ENCODE data around the gene RPS6KA6.

The RPS6KA6 gene

DNA sequence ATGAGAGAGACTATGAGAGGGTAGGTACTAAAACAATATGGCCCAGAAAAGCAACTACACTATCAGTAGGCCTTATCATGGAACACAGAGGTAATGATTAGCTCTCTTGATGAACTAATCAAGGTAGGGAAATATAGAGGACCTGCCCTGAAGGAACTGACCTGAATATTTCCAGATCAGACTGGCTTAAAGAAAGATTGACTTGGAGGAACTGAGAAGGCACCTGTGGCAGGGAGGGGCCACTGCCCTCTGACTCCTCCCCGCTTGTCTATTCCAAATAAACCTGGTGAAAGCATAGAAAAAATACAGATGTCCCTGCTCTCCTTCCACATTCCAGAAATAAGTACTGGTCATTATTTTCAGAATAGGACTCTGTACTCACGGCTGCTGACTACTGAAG, 5.5 kb downstream of the RPS6KA6 start:
- Mint-ChIP-seq H3K4me1 (no peaks in the 10 kb centered on the region), H3K27ac (no peak overlapping the region), H3K4me3 (no peak overlapping the region), H3K9me3 (peaks cover 10% of the 10 kb centered on the region), H3K36me3 (no peaks in the 10 kb centered on the region)
- no peak for DNase-seq (ENCODE audit: low spot score in 2 of 2)
- no peak for ATAC-seq

DNA sequence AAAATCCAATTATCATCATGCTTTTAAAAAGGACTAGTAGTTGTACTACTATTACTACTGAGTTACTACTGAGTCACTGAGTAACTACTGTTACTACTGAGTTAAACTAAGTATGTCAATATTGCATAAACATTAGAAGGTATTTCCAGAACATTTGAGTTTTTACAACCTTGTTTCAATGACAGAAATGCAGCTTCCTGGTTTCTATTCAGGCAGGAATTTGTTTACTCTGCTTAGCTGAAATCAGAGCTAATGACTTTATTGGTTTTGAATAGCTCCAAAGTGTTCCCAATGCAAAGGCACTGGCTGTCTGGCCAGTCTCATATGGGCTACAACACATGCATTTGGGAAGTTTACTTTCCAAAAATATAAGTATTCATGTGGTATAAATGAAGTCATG, 12.0 kb downstream of the RPS6KA6 start:
- H3K27ac Mint-ChIP-seq = no peak overlapping the region
- DNase-seq (ENCODE audit: low spot score in 2 of 2) = no peak
- no peaks in the 10 kb centered on the region for H3K36me3 Mint-ChIP-seq
- H3K4me1 Mint-ChIP-seq = no peaks in the 10 kb centered on the region
- H3K4me3 Mint-ChIP-seq = no peak overlapping the region
- ATAC-seq = no peak
- H3K9me3 Mint-ChIP-seq = no peaks in the 10 kb centered on the region

DNA sequence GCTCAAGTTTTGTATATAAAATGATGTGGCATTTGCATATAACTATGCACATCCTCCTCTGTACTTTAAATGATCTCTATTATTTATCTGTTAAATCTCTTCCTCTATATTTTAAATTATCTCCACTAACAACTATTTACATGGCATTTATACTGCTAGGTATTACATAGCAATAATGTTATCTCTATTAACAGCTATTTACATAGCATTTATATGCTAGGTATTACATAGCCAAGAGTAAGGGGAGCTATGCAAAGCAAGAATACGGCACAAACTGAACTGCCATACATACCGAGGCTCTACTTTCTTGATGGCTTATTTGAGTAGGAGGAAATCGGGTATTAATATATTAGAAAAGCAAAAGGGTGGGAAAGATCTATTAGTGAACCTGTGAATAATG, 12.7 kb downstream of the RPS6KA6 start:
- DNase-seq (ENCODE audit: low spot score in 2 of 2) (no peak), ATAC-seq (no peak)
- Mint-ChIP-seq H3K27ac (no peak overlapping the region), H3K4me1 (no peaks in the 10 kb centered on the region), H3K36me3 (no peaks in the 10 kb centered on the region), H3K4me3 (no peak overlapping the region), H3K9me3 (no peaks in the 10 kb centered on the region)

DNA sequence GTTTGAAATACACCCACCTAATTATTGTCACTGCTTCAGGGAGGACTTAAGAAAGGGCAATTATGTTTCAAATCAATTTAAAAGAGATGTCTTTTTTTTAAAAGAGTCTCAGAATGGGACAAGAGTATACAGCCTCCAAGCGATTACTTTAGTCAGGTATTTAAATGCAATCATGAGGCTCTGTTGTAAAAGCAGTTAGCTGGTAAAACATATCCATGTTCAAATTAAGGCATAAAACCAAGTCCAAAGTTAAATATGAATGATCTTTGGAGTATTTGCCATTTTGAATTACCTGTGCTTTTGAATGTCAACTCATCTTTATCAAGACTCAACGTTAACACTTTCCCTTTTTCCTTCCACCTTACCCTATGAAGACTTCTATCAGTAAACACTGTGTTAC, 13.7 kb downstream of the RPS6KA6 start:
- ATAC-seq (no peak), DNase-seq (ENCODE audit: low spot score in 2 of 2) (no peak)
- H3K36me3 Mint-ChIP-seq = no peaks in the 10 kb centered on the region
- no peaks in the 10 kb centered on the region for H3K9me3 Mint-ChIP-seq
- H3K27ac Mint-ChIP-seq = no peak overlapping the region
- no peaks in the 10 kb centered on the region for H3K4me1 Mint-ChIP-seq
- no peak overlapping the region for H3K4me3 Mint-ChIP-seq

DNA sequence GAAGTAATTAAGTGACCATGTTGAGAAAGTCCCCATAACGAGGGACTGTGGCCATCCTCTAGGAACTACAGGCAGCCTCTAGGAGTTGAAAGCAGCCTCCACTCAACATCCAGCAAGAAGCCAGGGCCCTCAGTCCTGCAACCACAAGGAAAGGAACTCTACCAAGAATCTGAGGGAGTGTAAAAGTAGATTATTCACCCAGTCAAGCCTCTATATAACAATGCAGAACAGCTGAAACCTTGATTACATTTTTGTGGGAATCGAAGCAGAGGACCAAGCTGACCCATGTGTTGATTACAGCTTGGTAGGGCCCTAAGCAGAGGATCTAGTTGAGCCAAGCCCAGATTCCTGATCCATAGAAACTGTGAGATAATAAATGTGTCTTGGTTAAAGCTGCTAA, 17.1 kb downstream of the RPS6KA6 start:
- DNase-seq (ENCODE audit: low spot score in 2 of 2) = no peak
- Mint-ChIP-seq H3K4me1 (no peaks in the 10 kb centered on the region), H3K9me3 (peaks cover 8% of the 10 kb centered on the region), H3K36me3 (no peaks in the 10 kb centered on the region), H3K4me3 (no peak overlapping the region), H3K27ac (no peak overlapping the region)
- ATAC-seq = no peak

DNA sequence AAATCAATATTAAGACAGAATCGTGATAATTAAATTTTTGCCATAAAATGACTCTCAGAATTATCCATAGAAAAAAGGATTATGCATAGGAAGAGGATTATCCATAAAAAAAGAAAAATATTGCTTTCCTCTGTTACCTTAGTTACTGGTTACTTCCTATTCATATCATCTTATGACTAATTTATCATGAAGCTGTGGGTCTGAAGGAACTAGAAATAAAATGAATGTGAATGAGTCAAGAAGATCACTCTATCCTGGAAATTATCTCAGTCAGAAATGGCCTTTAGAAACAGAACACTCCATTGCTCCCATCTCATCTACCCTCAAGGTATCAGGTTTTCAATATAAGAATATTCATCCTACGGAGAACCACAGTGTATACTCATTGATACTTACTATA, 19.4 kb downstream of the RPS6KA6 start:
- no peak for DNase-seq (ENCODE audit: low spot score in 2 of 2)
- ATAC-seq = no peak
- Mint-ChIP-seq H3K4me3 (no peak overlapping the region), H3K4me1 (no peaks in the 10 kb centered on the region), H3K9me3 (peaks cover 8% of the 10 kb centered on the region), H3K27ac (no peak overlapping the region), H3K36me3 (no peaks in the 10 kb centered on the region)

DNA sequence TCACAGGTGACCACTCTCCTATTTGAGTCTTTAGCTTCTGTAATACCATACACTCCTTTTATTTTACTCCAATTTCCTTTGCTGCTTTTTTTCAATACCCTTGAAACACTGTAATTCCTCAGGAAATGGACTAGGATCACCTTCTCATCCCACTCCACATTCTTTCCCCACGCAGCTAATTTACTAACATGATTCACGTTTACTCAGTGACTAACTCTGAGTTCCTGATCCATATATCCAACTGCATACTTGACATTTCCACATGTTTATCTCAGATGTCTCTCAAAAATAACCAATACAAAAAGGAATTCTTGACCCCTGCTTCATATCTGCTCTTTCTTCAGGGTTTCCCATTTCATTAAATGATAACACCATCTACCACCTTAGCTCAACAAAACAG, 19.9 kb downstream of the RPS6KA6 start:
- no peak overlapping the region for H3K27ac Mint-ChIP-seq
- H3K36me3 Mint-ChIP-seq = no peaks in the 10 kb centered on the region
- DNase-seq (ENCODE audit: low spot score in 2 of 2) (no peak), ATAC-seq (no peak)
- H3K4me3 Mint-ChIP-seq = no peak overlapping the region
- peaks cover 8% of the 10 kb centered on the region for H3K9me3 Mint-ChIP-seq
- H3K4me1 Mint-ChIP-seq = no peaks in the 10 kb centered on the region

DNA sequence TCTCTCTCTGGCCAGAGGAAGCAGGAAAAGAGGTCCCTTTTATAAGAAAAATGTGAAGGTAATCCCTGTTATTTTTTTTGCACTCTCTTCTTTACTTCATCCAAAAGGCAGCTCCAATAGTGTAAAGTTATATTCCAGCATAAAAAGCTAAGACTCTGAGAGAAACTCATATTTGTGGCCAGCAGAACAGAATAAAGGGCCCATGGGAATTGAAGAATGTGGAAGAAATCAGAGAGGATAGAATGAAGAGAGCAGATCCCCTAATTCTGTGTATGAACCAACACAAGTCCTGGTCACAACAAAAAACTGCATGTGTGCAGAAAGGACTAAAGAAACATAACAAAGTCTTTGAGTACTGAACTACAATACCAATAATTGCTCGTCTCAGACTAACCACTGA, 22.3 kb downstream of the RPS6KA6 start:
- Mint-ChIP-seq H3K4me3 (no peak overlapping the region), H3K4me1 (no peaks in the 10 kb centered on the region), H3K9me3 (peaks cover 8% of the 10 kb centered on the region), H3K27ac (no peak overlapping the region), H3K36me3 (no peaks in the 10 kb centered on the region)
- ATAC-seq = no peak
- no peak for DNase-seq (ENCODE audit: low spot score in 2 of 2)

DNA sequence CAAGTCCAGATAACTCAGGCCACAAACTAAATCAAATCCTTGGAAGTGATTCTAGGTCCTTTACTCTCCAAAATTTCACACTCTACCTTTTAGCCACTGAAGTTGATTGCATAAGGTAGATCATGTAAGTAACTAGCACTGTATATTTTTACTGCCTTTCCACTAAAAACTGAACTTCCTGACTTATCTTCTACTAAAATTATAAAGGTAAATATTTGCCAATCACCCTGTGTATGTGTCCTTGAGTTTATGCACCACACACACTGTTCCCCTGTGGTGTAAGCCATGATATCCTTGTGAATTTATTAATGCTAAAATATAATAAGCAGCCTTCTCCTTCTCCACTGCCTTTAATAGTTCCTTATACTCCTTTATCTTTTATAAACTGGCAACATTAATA, 25.6 kb downstream of the RPS6KA6 start:
- Mint-ChIP-seq H3K36me3 (no peaks in the 10 kb centered on the region), H3K4me3 (no peak overlapping the region), H3K9me3 (peaks cover 9% of the 10 kb centered on the region), H3K4me1 (no peaks in the 10 kb centered on the region), H3K27ac (no peak overlapping the region)
- no peak for ATAC-seq
- DNase-seq (ENCODE audit: low spot score in 2 of 2) = no peak

DNA sequence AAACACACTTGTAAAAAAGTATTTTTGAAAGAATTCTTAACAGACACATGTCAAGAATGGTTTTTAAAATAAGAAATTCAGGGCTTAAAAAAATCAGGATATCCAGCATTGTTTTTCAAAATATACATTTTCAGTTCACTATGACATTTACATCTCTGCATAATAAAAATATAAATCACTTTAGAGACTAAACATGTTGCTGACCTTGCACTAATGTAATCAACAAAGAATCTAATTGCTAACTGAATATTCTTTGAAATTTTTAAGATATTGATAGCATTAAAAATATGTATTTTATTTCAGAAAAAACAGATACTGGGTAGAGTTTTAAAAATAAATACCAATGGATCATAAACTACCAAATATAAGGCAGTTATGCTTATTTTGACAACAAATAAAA, 26.4 kb downstream of the RPS6KA6 start:
- Mint-ChIP-seq H3K4me1 (no peaks in the 10 kb centered on the region), H3K36me3 (no peaks in the 10 kb centered on the region), H3K9me3 (peaks cover 3% of the 10 kb centered on the region), H3K27ac (no peak overlapping the region), H3K4me3 (no peak overlapping the region)
- DNase-seq (ENCODE audit: low spot score in 2 of 2) (no peak), ATAC-seq (no peak)

DNA sequence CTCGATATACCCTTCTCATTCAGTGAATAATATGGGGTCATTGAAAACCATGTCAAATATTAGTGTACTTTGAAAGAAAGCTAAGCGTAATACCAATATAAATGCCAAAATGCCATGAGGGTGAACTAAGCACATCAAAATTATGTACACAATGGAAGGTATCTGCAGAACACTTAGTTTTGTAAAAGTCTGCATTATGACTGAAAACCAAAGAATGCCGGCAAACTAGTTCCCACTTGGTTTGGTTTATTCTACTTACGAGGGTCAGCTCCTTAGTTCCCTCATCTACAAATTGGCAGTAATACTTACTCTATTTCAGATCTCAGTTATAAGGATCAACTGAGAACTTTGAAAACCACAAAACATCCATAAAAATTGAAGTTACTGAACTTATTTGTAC, 27.3 kb downstream of the RPS6KA6 start:
- Mint-ChIP-seq H3K4me3 (no peak overlapping the region), H3K9me3 (peaks cover 3% of the 10 kb centered on the region), H3K27ac (no peak overlapping the region), H3K36me3 (no peaks in the 10 kb centered on the region), H3K4me1 (no peaks in the 10 kb centered on the region)
- ATAC-seq (no peak), DNase-seq (ENCODE audit: low spot score in 2 of 2) (no peak)

DNA sequence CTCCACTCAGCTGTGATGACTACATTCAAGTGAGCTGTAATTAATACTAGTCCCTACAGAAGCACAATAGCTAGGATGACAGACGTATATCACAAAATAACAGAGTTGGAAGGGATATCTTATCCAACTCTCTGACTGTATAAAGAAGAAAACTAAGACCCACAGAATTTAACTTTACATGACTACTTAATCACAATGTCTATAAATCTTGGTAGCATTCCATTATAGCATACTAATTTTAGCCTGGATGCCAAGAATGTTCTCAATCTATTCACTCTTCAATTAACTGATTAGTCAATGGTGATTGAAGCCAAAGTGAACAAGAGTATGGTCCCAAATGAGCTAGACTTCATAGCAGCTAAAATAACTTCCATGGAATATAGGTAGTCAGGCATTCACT, 31.2 kb downstream of the RPS6KA6 start:
- no peak overlapping the region for H3K4me3 Mint-ChIP-seq
- H3K9me3 Mint-ChIP-seq = peaks cover 6% of the 10 kb centered on the region
- no peak for DNase-seq (ENCODE audit: low spot score in 2 of 2)
- ATAC-seq = no peak
- no peaks in the 10 kb centered on the region for H3K36me3 Mint-ChIP-seq
- H3K27ac Mint-ChIP-seq = no peak overlapping the region
- H3K4me1 Mint-ChIP-seq = no peaks in the 10 kb centered on the region

DNA sequence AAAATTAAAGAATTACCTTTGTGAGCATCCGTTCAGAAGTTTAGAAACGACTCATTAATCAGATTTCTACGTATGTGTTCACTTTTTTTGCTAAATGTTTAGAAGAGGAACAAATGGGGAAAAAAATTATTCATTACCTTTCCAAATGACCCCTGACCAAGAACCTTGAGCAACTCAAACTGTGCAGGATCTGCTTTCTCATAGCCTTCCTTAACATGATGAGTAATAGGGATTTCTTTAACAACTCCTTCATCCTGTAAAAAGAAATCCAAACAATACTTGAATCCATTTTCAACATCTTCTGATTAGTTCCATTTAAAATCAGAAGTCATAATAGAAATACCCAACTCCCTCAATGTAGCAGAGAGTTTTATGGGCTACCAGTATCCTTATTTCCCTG, 32.1 kb downstream of the RPS6KA6 start:
- H3K9me3 Mint-ChIP-seq = peaks cover 6% of the 10 kb centered on the region
- no peaks in the 10 kb centered on the region for H3K4me1 Mint-ChIP-seq
- no peak for DNase-seq (ENCODE audit: low spot score in 2 of 2)
- no peak overlapping the region for H3K27ac Mint-ChIP-seq
- no peaks in the 10 kb centered on the region for H3K36me3 Mint-ChIP-seq
- no peak for ATAC-seq
- no peak overlapping the region for H3K4me3 Mint-ChIP-seq

DNA sequence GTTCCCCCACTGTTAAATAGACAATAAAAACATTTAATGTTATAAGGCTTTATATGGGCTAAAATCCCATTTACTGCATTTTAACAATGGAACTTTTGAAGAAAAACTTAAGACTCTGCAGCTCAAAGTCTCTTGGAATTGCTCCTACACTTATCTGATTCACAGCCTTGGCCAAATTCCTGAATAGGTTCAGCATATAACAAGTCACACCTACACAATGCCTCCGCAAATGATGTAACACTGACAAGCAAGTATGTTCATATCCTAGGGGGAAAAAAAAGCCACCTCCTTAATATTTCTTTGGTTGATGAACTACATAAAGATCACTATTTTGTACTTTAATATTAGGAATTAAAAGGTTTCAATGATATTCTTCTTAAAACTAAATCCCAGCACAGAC, 34.5 kb downstream of the RPS6KA6 start:
- no peak overlapping the region for H3K27ac Mint-ChIP-seq
- H3K36me3 Mint-ChIP-seq = no peaks in the 10 kb centered on the region
- no peaks in the 10 kb centered on the region for H3K4me1 Mint-ChIP-seq
- peaks cover 3% of the 10 kb centered on the region for H3K9me3 Mint-ChIP-seq
- DNase-seq (ENCODE audit: low spot score in 2 of 2) (no peak), ATAC-seq (no peak)
- no peak overlapping the region for H3K4me3 Mint-ChIP-seq

DNA sequence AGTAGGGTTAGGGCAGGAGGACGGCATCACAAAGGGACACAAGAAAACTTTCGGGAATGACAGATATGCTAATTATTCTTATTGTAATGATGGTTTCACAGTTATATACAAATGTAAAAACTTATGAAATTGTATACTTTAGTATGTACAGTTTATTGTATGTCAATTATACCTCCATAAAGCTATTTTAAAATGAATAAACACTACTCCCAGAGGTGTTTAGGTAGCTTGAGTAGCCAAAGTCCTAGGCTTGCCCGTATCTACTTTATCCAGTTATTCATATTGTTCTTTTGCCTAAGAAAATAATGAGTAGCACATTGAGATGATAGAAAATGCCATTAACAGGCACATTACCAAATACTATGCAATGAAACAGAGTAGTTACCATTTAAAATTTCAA, 43.0 kb downstream of the RPS6KA6 start:
- Mint-ChIP-seq H3K27ac (no peak overlapping the region), H3K4me1 (no peaks in the 10 kb centered on the region)
- DNase-seq (ENCODE audit: low spot score in 2 of 2) = no peak

DNA sequence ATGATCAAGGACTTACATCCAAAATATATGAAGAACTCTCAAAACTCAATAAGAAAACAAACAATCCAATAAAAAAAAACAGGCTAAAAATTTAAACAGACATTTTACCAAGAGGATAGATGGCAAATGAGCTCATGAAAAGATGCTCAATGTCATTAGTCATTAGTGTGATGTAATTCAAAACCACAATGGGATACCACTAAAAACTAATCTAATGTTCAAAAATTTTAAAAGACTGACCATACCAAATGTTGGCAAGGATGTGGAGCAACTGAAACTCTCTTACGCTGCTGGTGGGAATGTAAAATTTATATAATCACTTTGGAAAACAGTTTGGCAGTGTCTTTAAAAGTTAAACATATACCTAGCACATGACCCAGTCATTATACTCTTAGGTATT, 43.7 kb downstream of the RPS6KA6 start:
- DNase-seq (ENCODE audit: low spot score in 2 of 2) (no peak), ATAC-seq (no peak)
- no peaks in the 10 kb centered on the region for H3K9me3 Mint-ChIP-seq
- no peaks in the 10 kb centered on the region for H3K4me1 Mint-ChIP-seq
- H3K36me3 Mint-ChIP-seq = no peaks in the 10 kb centered on the region
- H3K4me3 Mint-ChIP-seq = no peak overlapping the region
- no peak overlapping the region for H3K27ac Mint-ChIP-seq

More for the DNA sequence above, 43.0 kb downstream of the RPS6KA6 start:
- ATAC-seq = no peak
- H3K9me3 Mint-ChIP-seq = no peaks in the 10 kb centered on the region
- H3K4me3 Mint-ChIP-seq = no peak overlapping the region
- H3K36me3 Mint-ChIP-seq = no peaks in the 10 kb centered on the region

DNA sequence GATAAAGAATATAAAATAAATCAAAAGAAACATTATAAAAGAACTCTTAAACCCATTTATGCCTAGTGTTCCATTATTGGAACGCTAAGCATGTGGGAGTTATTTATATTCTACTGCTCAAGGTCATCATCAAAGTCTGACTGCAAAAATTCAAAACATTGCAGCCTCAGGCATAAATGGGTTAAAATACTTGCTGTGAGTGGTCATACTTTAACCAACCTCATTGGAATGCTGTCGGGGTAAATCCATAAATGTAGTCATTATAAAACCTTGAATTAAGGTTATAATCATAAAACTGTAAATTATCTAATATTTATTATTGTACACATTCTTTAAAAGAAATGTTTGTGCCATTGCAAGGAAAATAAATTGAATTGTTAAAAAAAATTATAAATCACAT, 55.0 kb downstream of the RPS6KA6 start:
- peaks cover 2% of the 10 kb centered on the region for H3K9me3 Mint-ChIP-seq
- H3K4me3 Mint-ChIP-seq = no peak overlapping the region
- H3K4me1 Mint-ChIP-seq = no peaks in the 10 kb centered on the region

More for the DNA sequence above, 55.0 kb downstream of the RPS6KA6 start:
- ATAC-seq (no peak), DNase-seq (ENCODE audit: low spot score in 2 of 2) (no peak)
- Mint-ChIP-seq H3K36me3 (no peaks in the 10 kb centered on the region), H3K27ac (no peak overlapping the region)

All from stimulated activated effector memory CD8-positive, alpha-beta T cell treated with anti-CD3 and anti-CD28 coated beads, Interleukin-12 subunit alpha, Interleukin-12 subunit beta, amount 100 ng/mL, for 72 hours (primary cell).